HepG2 (cell line): ENCODE data around the gene TMCC1. TPM values are rescaled to one million over a fixed set of nuclear protein-coding genes. Genes with fewer than 3 reads are reported as not detected.
A peak's percentile ranks its signal among the peaks of the same experiment; 100 is the strongest.

ENCODE experiments used
- BCL3 ChIP-seq: sonication (generic); formaldehyde crosslinking; IDR thresholded peaks from 2 replicates; pipeline ENCODE4 v1.5.1; 2020; ENCODE audit warnings: mild to moderate bottlenecking, missing genetic modification reagents, moderate library complexity
- CC2D1A ChIP-seq: sonication (generic); formaldehyde crosslinking; IDR thresholded peaks from 2 replicates; pipeline ENCODE4 v1.8.1; 2023; ENCODE audit warnings: mild to moderate bottlenecking, missing genetic modification reagents
- ELF1 ChIP-seq: sonication (generic); formaldehyde crosslinking; IDR thresholded peaks from 2 replicates; pipeline ENCODE4 v1.4.0; 2020; ENCODE audit warnings: missing genetic modification reagents
- FOXA1 ChIP-seq, 2 experiments: fragments of 450-650 bp in 1 of 2; sonication (generic) in 1 of 2; formaldehyde crosslinking in 1 of 2; IDR thresholded peaks; 2 replicates each; pipeline versions ENCODE4 v1.4.0 to v1.6.1; 2016 to 2020; ENCODE audit warnings: missing genetic modification reagents in 1 of 2
- HNF4A ChIP-seq: sonication (generic); formaldehyde crosslinking; IDR thresholded peaks from 2 replicates; pipeline ENCODE4 v1.4.0; 2020; ENCODE audit warnings: missing genetic modification reagents
- IRF9 ChIP-seq: sonication (generic); formaldehyde crosslinking; IDR thresholded peaks from 2 replicates; pipeline ENCODE4 v1.8.0; 2022; ENCODE audit warnings: missing genetic modification reagents, mild to moderate bottlenecking, borderline replicate concordance
- LRRFIP1 ChIP-seq: sonication (generic); formaldehyde crosslinking; conservative IDR thresholded peaks from 2 replicates; pipeline ENCODE4 v1.4.0; 2020; ENCODE audit warnings: missing genetic modification reagents
- MEIS2 ChIP-seq: sonication (generic); formaldehyde crosslinking; IDR thresholded peaks from 2 replicates; pipeline ENCODE4 v1.9.0; 2021; ENCODE audit warnings: mild to moderate bottlenecking, missing genetic modification reagents
- RBM22 ChIP-seq: fragments of 200-400 bp; formaldehyde crosslinking; optimal IDR thresholded peaks from 2 replicates; pipeline ENCODE3; 2017; ENCODE audit warnings: mild to moderate bottlenecking, low read length, moderate library complexity
- TCF12 ChIP-seq, 2 experiments: fragments of 450-650 bp in 1 of 2; sonication (generic) in 1 of 2; formaldehyde crosslinking in 1 of 2; IDR thresholded peaks; 2 replicates each; pipeline versions ENCODE4 v1.6.1 to v1.8.0; 2017 to 2022; ENCODE audit warnings: antibody characterized with exemption in 1 of 2, mild to moderate bottlenecking in 1 of 2, missing genetic modification reagents in 1 of 2, moderate library complexity in 1 of 2
- THAP11 ChIP-seq: IDR thresholded peaks from 2 replicates; pipeline ENCODE4 v1.6.1; 2016; ENCODE audit warnings: missing biosample characterization, missing genetic modification reagents
- ZNF101 ChIP-seq: sonication (generic); formaldehyde crosslinking; IDR thresholded peaks from 2 replicates; pipeline ENCODE4 v1.4.0; 2020; ENCODE audit warnings: mild to moderate bottlenecking, low read depth, missing genetic modification reagents, borderline replicate concordance
- ZNF556 ChIP-seq: sonication (generic); formaldehyde crosslinking; IDR thresholded peaks from 2 replicates; pipeline ENCODE4 v1.4.0; 2020; ENCODE audit warnings: mild to moderate bottlenecking, missing genetic modification reagents, borderline replicate concordance
- ZNF564 ChIP-seq: sonication (generic); formaldehyde crosslinking; IDR thresholded peaks from 2 replicates; pipeline ENCODE4 v1.8.1; 2023; ENCODE audit warnings: mild to moderate bottlenecking, missing genetic modification reagents
- ZNF720 ChIP-seq: sonication (generic); formaldehyde crosslinking; IDR thresholded peaks from 2 replicates; pipeline ENCODE4 v1.4.0; 2020; ENCODE audit warnings: missing genetic modification reagents
- polyA plus RNA-seq, 8 experiments: library from polyadenylated mRNA; depleted of rRNA in 3 of 8; stranded (reverse) in 7 of 8; unstranded in 1 of 8; fragments of >200 nt; fragmentation: Illumina TruSeq in 4 of 8; extraction: Trizol in 4 of 8; gene quantifications; 2 replicates each; pipeline versions ENCODE4 v1.2.1 to v1.2.3, GENCODE V29; 2011 to 2016; ENCODE audit warnings: low read depth in 4 of 8, missing spikeins in 1 of 8, mixed read lengths in 1 of 8; ENCODE audit not compliant: insufficient read depth in 1 of 8
- total RNA-seq, 5 experiments: library from RNA; depleted of rRNA; stranded (reverse); fragments of >200 nt; fragmentation: Illumina TruSeq; extraction: Trizol; gene quantifications; 2 replicates each; pipeline ENCODE4 v1.2.3, GENCODE V29; 2016; ENCODE audit warnings: low read depth in 1 of 5
- TF ChIP-seq, protein P1 (sequence below): sonication (generic); formaldehyde crosslinking; IDR thresholded peaks from 2 replicates; pipeline ENCODE4 v1.4.0; 2020; ENCODE audit warnings: missing genetic modification reagents
- TF ChIP-seq, protein P2 (sequence below): sonication (generic); formaldehyde crosslinking; IDR thresholded peaks from 2 replicates; pipeline ENCODE4 v1.5.0; 2020; ENCODE audit warnings: mild to moderate bottlenecking, missing genetic modification reagents, borderline replicate concordance

Gene TMCC1
- total and polyA plus RNA-seq, 2 of the 13 experiments (the other 11 are each of a cell fraction or from before 2014, with no cell fraction given), result 12.1 to 264 TPM

GRCh38 chr3:129892857-129893580, 492 bp downstream of the TMCC1 start (continued):
- TF ChIP-seq LRRFIP1, result no peak
- TF ChIP-seq ZNF101, result 0 out of 2 replicates have a peak, but pooled peaks have one; percentile 26
- TF ChIP-seq ZNF556 (CRISPR knock-in tag), result no peak
- TF ChIP-seq TCF12 (IDR thresholded peaks at IDR 0.05), result no peak
- TF ChIP-seq TCF12 (CRISPR knock-in tag; IDR thresholded peaks at IDR 0.05), result peak; percentile 57; the same call in 1 of the 2 replicates
- TF ChIP-seq BCL3, result peak; percentile 51; the same call in 1 of the 2 replicates
- TF ChIP-seq, protein P1, sequence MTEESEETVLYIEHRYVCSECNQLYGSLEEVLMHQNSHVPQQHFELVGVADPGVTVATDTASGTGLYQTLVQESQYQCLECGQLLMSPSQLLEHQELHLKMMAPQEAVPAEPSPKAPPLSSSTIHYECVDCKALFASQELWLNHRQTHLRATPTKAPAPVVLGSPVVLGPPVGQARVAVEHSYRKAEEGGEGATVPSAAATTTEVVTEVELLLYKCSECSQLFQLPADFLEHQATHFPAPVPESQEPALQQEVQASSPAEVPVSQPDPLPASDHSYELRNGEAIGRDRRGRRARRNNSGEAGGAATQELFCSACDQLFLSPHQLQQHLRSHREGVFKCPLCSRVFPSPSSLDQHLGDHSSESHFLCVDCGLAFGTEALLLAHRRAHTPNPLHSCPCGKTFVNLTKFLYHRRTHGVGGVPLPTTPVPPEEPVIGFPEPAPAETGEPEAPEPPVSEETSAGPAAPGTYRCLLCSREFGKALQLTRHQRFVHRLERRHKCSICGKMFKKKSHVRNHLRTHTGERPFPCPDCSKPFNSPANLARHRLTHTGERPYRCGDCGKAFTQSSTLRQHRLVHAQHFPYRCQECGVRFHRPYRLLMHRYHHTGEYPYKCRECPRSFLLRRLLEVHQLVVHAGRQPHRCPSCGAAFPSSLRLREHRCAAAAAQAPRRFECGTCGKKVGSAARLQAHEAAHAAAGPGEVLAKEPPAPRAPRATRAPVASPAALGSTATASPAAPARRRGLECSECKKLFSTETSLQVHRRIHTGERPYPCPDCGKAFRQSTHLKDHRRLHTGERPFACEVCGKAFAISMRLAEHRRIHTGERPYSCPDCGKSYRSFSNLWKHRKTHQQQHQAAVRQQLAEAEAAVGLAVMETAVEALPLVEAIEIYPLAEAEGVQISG (CRISPR knock-in tag), result 0 out of 2 replicates have a peak, but pooled peaks have one; percentile 25
- no peak for TF ChIP-seq HNF4A (CRISPR knock-in tag)
- no peak for TF ChIP-seq FOXA1 (IDR thresholded peaks at IDR 0.05)
- TF ChIP-seq FOXA1 (CRISPR knock-in tag; IDR thresholded peaks at IDR 0.05), result no peak
- no peak for TF ChIP-seq ZNF564 (CRISPR knock-in tag)
- TF ChIP-seq IRF9 (CRISPR knock-in tag), result no peak
- TF ChIP-seq THAP11 (CRISPR knock-in tag), result peak; percentile 57
- TF ChIP-seq ZNF720 (CRISPR knock-in tag), result no peak
- no peak for TF ChIP-seq MEIS2
- TF ChIP-seq RBM22, result no peak
- TF ChIP-seq, protein P2, sequence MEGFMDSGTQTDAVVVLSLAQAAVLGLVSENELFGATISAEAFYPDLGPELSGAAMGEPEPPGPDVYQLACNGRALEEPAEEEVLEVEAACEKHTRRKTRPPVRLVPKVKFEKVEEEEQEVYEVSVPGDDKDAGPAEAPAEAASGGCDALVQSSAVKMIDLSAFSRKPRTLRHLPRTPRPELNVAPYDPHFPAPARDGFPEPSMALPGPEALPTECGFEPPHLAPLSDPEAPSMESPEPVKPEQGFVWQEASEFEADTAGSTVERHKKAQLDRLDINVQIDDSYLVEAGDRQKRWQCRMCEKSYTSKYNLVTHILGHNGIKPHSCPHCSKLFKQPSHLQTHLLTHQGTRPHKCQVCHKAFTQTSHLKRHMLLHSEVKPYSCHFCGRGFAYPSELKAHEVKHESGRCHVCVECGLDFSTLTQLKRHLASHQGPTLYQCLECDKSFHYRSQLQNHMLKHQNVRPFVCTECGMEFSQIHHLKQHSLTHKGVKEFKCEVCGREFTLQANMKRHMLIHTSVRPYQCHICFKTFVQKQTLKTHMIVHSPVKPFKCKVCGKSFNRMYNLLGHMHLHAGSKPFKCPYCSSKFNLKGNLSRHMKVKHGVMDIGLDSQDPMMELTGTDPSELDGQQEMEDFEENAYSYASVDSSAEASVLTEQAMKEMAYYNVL, result no peak; the same call in 1 of the 2 replicates
- no peak for TF ChIP-seq ELF1
- TF ChIP-seq CC2D1A, result no peak
